SHP77 (cell line): ENCODE data around the gene SERPINA4.

Source experiments
- DNase-seq, 2 experiments: peaks; one replicate each; lab custom pipeline; 2025; lab: John Stamatoyannopoulos, UW

Gene SERPINA4

GRCh38 chr14:94560751-94561655 lies at the start of gene SERPINA4:
Gene SERPINA4, plus strand, starts transcription at chr14:94561442. Its CDS starts 2,041 bp downstream, at chr14:94563483.
- no peak for DNase-seq

GRCh38 chr14:94514351-94514750 lies 46.9 kb upstream of the SERPINA4 start:
- no peak for DNase-seq

- no peak for DNase-seq
These were observed 45.8 kb upstream of the SERPINA4 start for GRCh38 chr14:94515426-94515825.

GRCh38 chr14:94515856-94516255 lies 45.4 kb upstream of the SERPINA4 start:
- no peak for DNase-seq

- DNase-seq, result no peak
These were observed 44.0 kb upstream of the SERPINA4 start for GRCh38 chr14:94517248-94517640.

- DNase-seq, result no peak
These were observed 43.5 kb upstream of the SERPINA4 start for GRCh38 chr14:94517641-94518257.

GRCh38 chr14:94521375-94522114 lies 39.7 kb upstream of the SERPINA4 start:
- DNase-seq, result no peak

GRCh38 chr14:94522115-94522724 lies 39.0 kb upstream of the SERPINA4 start:
- no peak for DNase-seq

- no peak for DNase-seq
These were observed 38.0 kb upstream of the SERPINA4 start for GRCh38 chr14:94523265-94523664.

- DNase-seq, result no peak
These were observed 37.1 kb upstream of the SERPINA4 start for GRCh38 chr14:94524093-94524492.

- DNase-seq, result no peak
These were observed 30.1 kb upstream of the SERPINA4 start for GRCh38 chr14:94531187-94531586.

GRCh38 chr14:94532447-94532846 lies 28.8 kb upstream of the SERPINA4 start:
- DNase-seq, result no peak

GRCh38 chr14:94535506-94535905 lies 25.7 kb upstream of the SERPINA4 start:
- DNase-seq, result no peak

GRCh38 chr14:94536836-94537235 lies 24.4 kb upstream of the SERPINA4 start:
- no peak for DNase-seq

GRCh38 chr14:94538070-94538740 lies 23.0 kb upstream of the SERPINA4 start:
- DNase-seq, result no peak

GRCh38 chr14:94539181-94539580 lies 22.1 kb upstream of the SERPINA4 start:
- DNase-seq, result no peak

GRCh38 chr14:94540031-94540794 lies 21.0 kb upstream of the SERPINA4 start:
- no peak for DNase-seq

- DNase-seq, result no peak
These were observed 19.8 kb upstream of the SERPINA4 start for GRCh38 chr14:94541234-94541975.

- no peak for DNase-seq
These were observed 19.0 kb upstream of the SERPINA4 start for GRCh38 chr14:94542111-94542810.
